GM19372 (cell line): ENCODE results near the gene ATP6V1F.

Experiments used
- ATAC-seq: cut with Tn5 transposase; IDR thresholded peaks from one replicate; pipeline ENCODE4 v1.9.1; 2021; ENCODE audit warnings: mild to moderate bottlenecking, low read depth, moderate library complexity; ENCODE audit not compliant: unreplicated experiment

ATP6V1F gene

DNA sequence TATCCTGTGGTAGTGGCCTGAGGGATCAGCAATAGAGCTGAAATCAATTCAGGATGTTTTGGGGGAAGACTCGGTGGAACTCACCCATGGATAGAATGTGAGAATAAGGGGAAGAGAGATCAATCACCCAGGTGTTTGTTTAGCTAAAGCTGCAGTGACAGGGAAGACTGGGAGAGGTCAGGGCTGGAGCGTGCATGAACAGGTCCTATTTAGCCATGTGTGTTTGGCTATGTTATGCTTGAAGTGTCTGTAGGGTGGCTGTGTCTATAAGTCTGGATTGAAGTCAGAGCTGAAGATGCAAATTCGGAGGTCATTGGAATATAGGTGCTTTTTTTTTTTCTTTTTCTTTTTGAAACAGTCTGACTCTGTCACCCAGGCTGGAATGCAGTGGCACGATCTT, 4.6 kb downstream of the ATP6V1F start:
- no peak for ATAC-seq

DNA sequence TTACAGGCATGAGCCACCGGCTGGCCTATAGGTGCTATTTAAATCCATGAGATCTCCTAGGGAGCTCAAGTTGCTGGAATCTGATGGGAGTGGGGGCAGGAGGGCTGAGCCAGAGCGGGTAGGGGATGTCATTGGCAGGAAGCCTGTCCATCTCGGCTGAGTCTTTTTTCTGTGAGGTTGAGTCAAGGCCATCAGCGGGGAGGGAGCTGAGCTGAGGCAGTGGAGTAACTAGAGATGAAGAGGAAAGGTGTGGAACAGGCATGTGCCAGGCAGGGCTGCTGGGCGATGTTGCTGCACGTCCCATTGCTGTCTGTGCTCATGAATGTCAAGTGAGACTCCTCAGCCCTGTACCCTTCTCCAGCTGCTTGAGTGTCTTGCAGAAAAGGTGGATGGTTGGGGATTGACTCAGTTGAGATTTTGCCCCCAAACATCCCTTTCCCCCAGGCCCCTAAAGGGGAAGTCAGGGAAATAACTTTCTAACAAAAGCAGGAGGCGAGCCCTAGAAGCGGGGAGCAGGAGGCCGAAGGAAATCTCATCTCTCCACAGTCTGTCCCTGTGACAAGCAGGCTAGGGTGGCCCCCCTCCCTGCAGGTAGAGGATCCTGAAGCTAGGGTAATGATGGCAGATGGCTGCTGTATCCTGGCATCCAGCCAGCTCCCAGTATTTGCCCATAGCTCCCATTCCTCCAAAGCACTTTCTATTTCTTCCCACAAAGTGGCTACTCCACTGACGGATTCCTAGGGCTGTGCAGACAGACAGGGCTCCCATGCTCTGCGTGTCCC, 5.4 kb downstream of the ATP6V1F start:
- no peak for ATAC-seq

DNA sequence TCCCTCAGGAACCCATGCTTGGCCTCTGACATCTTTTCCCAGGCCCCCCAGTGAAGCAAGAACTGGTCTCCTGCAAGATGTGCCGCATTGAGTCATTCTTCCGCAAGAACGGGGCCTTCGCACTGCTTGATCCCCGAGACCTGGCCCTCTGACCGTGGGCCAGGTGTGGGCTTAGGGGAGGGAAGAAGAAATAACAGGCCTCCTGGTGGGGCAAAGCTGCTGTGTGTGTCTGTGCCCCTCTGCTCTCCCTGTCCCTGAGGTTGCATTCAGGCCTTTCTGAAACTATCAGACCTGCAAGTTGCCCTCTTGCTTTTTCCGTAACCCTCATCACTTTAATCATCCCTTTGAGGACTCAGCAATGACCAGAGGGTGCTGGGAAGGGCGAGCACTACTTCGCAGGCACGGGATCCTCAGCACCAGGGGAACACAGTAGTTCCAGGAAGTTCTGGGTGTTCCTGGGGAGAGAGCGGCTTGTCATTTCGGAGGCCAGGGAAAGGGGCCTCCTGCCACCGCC, 6.0 kb downstream of the ATP6V1F start:
- no peak for ATAC-seq

DNA sequence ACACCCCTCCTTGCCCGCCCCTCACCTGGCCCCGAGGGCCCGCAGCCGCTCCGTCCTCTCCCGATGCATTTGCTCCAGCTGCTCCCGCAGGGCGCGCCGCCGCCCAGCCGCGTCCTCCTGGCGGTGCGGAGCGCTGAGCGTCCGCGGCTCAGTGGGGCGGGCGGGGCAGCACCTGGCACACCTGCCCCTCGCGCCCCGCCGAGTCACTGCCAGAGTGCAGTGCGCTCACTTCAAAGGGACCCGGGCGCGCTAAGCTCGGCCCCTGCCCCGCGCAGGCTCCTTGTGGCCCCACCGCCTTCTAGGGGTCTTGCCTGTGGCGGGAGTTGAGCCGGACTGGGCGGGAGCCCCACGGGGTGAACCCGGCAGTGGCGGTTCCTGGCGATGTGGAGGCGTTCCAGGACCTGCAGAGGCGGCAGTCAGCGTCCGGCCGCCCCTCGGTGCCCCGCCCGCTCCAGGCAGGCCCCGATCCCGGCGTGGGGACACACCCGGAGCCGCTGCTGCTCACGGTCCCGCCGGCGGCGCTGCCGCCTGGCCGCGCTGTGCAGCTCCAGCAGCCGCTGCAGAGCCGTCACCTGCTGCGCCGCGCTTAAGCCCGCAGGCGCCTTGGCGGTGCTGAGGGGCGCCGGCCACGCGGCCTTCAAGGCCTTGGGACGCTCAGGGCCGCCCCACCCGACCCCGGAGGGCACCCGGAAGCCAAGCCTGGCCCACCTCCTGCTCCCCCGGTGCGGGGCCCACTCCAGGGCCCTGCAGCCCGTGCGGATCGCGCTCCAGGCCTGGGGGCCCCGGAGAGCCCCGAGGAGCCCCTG, 6.7 kb downstream of the ATP6V1F start:
- no peak for ATAC-seq

DNA sequence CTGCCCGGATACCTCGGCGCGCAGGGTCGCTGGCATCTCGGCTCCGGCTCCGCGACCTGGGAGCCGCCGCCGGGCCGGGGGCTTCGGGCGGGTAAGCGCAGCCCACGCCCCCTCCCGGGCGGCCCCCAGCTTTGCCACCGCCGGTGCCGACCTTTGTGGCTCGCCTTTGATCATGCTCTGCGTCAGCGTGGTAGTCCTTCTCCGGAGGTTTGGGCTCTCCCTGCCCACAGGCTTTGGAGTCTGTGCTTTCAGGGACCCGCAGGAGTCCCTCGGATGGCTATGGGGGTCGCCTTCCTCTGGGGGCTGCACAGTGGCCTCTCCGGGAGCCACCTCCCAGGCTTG, 7.3 kb downstream of the ATP6V1F start:
- ATAC-seq = no peak

DNA sequence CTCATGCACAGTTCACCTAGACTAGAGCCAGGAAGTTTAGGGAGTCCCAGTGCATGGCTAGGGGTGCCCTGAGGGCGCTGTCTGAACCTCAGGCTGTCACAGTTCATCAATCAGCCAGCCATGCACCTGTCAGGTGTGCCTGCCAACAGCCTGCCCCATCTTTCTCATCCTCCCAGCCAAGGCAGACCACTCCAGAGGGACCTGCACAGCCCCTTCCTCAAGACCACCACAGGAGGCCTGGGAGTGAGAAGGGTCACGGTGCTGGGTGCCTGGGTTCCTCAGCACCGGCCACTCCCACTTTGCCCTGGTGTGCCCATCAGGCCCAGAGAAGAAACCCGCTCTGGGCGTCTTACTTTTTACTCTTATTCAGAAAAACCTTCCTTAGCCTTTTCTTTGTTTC, 8.4 kb downstream of the ATP6V1F start:
- ATAC-seq = no peak

DNA sequence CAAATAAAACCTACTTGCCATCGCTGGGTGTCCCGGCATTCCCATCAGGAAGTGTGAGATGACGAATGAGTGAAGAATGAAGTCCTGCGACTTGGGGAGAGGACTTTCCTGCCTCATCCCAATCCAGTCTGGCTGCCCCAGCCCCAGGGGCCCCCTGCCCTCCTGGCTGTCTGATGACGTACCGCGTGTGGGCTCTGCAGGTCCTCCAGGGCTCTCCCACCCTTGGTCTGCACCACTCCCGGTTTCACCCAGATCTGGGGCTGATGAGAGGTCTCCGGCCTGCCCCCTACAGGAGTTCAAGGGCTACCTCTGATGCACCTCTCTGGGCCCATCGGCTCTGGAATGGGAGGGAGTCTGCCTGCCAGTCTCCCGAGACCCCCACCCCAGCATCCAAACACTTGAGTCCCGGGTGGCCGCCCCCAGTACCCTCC, 9.8 kb downstream of the ATP6V1F start:
- ATAC-seq = no peak

DNA sequence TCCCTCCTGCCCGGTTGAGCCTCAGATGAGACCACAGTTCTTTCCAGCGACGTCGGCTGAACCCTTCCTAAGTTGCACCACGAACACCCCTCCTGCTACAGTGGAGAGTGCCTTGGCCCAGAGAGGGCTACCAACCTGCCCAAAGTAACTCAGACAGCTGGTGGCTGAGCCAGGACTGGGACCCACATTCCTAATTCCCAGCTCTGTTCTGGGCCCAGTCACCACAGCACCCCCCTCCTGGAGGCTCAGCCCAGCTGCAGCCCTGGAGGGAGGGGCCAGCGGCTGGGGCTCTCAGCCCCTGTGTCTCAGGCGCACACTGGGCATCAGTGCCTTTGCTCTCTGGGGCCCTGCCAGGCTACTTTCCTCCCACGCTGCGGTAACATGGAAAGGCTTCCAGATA, 10.6 kb downstream of the ATP6V1F start:
- ATAC-seq = no peak

DNA sequence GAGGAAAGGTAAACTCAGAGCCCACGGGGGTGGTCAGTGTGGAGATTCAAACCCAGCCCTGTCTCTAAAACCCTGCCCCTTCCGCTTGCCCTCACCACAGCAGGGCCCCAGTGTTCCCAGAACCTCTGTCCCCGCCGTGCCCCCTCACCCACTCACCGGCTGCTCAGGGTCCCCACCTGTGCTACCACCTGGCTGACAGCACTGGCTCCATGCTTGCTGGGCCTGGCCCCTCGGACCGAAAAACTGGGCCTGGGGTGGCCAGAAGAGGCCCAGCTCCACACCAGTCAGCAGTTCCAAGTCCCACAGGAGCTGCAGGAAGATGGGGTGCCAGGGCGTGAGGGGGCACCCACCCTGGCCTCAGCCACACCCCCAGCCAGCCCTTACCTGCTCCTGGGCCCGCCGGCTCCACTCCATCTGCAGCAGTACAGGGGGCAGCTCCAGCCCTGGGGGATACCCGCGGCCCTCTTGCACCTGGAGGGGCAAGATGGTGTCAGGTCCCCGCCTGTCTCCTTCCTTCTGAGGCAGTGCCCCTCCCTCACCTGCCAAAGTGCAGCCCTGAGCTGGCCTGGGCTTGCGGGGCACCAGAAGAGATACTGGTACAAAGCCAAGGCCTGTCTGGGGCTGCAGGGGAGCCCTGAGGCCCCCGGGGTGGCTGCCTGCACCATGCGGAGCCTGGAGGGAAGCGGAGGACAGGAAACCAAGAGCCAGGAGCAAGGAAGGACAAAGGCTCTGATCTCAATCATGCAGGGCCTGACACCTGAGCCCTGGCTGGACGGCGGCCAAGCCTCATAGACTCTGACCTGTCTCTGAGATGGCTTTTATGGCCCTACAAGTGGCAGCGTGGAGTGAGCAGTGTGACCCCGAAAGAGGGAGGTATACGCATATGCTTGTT, 11.7 kb downstream of the ATP6V1F start:
- no peak for ATAC-seq

DNA sequence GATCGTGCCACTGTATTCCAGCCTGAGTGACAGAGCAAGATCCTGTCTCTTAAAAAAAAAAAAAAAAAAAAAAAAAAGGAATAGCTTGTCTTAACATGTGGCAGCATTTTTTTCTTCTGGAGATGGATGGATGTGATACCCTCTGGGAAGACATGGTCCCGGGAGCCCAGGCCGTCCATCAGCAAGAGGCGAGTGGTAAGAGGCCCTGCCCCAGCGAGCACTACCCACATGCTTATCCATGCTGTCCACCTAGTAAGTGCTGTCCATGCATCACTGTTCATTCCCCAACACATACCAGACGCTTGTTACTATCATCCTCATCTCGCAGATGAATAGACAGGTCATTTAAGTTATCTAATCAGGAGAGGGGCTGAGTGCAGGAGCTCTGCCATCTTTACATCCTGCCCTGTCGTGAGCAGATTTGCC, 12.9 kb downstream of the ATP6V1F start:
- no peak for ATAC-seq

DNA sequence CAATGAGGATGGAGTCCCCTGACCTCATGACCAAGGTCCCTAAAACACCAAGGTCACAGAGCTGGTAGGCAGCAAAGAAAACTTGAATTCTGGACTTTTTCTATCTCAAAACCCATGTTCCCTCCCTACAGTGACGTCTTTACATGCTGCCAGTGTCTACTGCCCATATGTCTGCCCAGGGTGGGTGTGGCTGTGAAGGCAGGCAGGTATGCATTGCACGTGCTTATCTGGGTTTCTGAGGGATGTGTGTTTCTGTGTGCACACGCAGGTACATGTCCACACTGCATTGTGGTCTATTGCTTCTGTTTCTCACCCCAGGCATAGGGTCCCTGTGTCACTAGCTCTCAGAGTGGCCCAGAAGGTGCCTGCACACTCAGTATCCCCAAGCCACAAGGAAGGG, 13.5 kb downstream of the ATP6V1F start:
- no peak for ATAC-seq

DNA sequence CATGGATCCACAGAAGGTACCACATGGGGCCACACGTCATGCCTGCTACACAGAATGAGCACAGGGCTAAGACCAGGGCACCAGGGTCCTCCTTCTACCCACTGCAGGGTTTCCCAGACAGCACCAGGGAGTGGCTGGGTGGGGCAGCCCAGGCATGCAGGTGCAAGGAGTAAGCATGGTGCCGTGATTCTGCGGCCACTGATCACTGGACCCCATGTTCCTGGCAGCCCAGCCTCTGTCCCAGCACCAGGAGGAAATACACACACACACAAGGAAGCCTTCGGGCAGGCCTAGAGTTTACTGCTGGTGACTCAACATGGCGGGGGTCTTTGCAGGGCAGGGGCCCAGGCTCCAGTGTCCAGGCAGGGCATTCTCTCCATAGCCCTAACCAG, 13.9 kb downstream of the ATP6V1F start:
- no peak for ATAC-seq

DNA sequence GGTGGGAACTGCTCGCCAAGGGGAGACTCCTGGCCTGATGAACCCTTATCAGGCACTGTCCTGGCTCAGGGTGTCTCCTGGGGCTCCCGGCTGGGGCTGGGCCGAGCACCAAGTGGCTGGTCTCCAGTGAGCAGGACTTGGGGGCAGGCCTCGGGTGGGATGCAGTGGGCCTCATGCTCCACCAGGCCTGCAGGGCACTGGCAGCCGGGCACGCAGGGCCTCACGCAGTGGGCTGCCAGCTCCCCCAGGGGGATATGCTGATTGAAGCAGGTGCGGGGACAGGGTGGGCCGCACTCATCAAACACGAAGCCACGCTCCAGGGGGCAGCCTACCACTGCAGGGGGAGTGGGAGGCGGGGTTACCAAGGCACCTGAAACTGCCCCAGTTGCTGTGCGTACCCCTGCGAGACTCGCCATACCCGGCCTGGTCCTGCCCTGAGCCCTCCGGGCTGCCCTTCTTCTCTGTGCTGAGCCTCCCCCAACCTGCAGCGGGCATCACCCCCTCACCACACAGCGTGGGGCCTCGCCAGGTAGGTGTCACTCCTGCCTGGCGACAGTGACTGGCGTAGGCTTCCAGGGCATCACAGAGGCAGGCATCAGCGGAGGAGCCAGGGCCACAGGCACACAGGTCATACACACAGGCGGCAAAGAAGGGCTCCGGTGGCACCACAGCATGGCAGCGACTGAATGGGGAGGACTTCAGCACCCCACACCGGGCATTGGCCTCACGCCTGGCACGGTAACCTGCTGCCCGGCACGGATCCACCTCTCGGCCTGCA, 14.5 kb downstream of the ATP6V1F start:
- no peak for ATAC-seq

DNA sequence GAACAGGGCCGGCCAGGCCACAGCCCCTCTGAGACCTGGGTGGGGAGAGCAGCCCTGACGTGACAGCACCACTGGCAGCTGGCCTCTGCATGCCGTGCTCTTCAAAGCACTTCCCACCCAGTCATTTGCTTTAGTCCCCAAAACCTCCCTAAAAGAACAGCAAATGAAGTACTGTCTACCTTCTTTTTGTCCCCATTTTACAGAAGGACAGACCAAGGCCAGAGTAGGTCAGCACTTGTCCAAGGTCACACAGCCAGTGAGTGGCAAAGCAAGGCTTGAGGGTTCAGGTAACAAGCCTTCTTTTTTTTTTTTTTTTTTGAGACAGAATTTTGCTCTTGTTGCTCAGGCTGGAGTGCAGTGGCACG, 15.1 kb downstream of the ATP6V1F start:
- ATAC-seq = no peak

DNA sequence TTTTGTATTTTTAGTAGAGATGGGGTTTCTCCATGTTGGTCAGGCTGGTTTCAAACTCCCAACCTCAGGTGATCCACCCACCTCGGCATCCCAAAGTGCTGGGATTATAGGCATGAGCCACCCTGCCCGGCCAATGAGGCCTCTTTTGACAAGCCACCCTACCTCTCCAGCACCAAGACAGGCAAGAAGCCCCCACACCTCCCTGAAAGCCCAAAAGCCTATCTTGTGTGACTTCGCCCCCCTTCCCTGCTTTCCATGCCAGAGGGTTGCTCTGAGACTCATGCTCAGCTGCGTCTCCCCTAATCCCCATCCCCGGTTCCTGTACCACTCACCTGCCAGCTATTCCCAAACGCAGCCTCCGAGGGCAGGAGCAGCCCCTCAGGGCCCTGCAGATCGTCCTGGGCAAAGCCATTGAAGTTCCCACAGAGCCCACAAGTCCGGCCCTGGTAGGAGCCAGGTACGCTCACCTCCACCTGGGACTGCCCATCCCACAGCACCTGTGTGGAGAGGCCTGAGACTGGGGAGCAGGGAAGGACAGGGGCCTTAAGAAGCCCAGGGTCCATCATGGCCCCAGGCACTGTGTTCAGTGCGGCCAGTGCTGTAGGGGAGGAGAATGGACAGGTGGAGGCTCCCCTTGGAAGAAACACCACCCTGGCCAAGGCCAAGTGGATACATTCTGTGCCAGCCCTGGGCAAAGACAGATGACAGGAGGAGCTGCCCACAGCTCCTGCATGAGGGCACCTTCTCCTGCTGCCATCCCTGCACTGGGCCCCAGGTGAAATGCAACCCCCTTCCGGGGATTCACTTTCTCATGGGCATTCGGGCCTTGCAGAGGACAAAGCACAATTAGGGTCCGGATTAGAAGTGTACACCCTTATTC, 15.8 kb downstream of the ATP6V1F start:
- ATAC-seq = no peak

DNA sequence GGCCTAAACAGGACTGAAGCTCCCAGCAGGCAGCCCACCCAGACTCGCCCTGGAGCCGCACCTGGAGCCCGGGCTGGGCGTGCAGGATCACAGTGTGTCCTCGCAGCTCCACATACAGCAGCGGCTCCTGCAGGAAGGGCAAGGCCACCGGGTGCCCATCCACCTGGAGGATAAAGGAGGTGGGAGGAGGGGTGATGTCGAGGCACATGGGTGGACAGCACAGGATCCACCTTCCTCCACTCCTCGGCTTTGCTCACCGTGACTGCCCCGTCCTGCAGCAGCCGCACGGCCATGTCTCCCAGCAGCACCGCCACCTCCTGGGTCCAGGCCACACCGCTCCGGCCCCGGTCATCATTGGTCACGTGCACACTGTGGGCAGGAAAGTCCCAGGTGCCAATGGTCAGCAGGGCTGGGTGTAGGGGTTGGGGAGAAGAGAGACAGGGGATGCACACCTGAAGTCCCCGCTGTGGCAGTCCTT, 16.8 kb downstream of the ATP6V1F start:
- no peak for ATAC-seq

DNA sequence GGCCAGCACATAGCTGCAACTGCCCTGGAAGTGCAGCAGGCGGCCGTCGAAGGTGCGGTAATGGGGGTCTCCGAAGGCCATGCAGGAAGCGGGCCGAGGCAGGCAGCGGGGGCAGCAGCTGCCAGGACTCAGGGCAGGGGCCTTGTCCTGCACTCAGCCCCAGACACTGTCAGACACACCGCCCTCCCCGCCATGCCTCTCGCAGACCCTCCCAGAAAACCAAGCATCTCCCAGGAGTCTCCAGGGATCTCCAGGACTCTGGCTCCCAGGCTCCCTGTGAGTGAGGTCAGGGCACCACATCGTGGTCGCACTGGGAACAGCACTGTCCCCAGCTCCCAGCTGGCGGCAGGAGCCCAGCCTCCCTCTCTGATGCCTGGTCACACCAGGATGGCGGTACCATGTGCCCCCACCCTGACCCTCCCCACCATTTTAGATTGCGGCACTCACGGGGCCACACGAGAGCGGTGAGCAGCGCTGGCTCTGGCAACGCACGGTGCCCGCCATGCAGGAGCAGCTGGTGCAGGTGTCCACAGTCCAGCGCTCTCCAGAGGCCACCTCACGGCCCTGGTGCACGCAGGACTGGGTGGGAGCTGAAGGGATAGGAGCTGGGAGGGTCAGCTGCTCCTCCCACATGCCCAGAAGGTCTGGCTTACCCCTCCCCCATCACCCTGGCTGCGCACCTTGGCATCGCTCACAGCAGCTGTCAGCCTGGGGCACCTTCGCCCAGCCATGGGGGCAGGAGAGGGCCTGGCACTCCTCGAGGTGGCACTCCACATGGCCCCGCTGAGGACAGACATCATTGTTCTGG, 17.5 kb downstream of the ATP6V1F start:
- ATAC-seq = no peak

DNA sequence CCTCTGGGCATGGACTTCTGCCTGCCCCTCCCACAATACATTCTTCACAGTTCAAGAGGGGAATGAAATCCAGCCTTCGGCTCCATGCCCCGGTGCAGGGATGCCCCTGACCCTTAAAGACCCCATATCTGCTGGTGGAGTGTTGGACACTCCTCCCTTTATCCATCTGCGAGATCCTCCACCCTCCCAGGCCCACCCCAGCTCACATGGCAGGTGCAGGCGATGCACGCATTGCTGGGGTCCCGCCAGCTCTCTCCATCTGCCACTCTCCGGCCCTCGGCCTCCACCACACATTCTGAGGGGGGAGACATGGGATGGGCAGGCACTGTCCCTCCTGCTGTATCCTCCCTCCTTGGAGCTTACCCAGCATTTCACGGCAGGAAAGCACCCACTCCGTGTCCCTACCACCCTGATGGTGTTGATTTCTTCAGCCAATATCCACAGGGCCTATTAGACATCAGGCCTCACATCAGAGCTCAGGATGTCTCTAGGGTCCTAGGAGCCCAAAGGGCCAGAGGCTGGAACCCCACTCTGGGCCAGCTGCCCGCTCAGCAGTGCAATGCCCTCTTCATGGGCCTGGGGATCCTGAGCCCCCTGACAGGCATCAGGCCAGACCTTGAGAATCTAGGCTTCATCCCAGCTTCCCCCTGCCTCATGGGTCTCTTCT, 18.3 kb downstream of the ATP6V1F start:
- no peak for ATAC-seq
